DND-41 (cell line): ENCODE data around the gene AKR1B1.

ENCODE experiments used
- EZH2 ChIP-seq: IDR thresholded peaks from 3 replicates; pipeline ENCODE4 v1.6.1; 2012; ENCODE audit warnings: borderline replicate concordance, low read depth, mild to moderate bottlenecking, moderate library complexity, low read length, inconsistent platforms; ENCODE audit not compliant: severe bottlenecking
- TF ChIP-seq, protein P1 (sequence below): IDR thresholded peaks from 2 replicates; pipeline ENCODE4 v1.5.1; 2012; ENCODE audit warnings: borderline replicate concordance, low read length, moderate library complexity, mild to moderate bottlenecking; ENCODE audit not compliant: poor library complexity, severe bottlenecking; ENCODE audit errors: extremely low read depth

DNA sequence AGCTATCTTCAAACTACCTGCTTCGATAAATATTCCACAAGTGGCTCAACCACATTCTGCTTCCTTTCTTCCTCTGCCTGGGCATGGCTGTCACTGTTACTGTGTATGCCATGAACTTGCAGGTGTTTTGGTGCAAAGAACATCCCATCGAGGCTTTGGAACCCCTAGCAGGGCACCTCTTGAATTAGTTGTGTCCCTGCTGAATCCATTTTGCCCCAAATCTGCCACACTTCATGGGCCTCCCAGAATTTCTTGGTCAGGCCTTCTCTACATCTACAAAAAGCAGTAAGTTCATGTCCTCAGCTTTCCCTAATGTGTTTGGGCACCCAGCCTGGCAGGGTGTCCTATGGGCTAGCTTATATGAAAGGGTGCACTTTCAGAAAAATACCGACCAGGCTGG is 53.6 kb downstream of the AKR1B1 start:
- TF ChIP-seq, protein P1, sequence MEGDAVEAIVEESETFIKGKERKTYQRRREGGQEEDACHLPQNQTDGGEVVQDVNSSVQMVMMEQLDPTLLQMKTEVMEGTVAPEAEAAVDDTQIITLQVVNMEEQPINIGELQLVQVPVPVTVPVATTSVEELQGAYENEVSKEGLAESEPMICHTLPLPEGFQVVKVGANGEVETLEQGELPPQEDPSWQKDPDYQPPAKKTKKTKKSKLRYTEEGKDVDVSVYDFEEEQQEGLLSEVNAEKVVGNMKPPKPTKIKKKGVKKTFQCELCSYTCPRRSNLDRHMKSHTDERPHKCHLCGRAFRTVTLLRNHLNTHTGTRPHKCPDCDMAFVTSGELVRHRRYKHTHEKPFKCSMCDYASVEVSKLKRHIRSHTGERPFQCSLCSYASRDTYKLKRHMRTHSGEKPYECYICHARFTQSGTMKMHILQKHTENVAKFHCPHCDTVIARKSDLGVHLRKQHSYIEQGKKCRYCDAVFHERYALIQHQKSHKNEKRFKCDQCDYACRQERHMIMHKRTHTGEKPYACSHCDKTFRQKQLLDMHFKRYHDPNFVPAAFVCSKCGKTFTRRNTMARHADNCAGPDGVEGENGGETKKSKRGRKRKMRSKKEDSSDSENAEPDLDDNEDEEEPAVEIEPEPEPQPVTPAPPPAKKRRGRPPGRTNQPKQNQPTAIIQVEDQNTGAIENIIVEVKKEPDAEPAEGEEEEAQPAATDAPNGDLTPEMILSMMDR = no peak
- TF ChIP-seq EZH2 = no peak
